SU-DHL-6 (cell line): ENCODE measurements around the gene SUPT3H.

Experiments used
- H2AFZ ChIP-seq: fragments of 200-600 bp; sonication (generic); 2 replicates; pipeline ENCODE4 v1.6.1; 2014; ENCODE audit warnings: low read depth, mild to moderate bottlenecking, moderate library complexity, mixed read lengths, antibody characterized with exemption, low read length; ENCODE audit not compliant: severe bottlenecking
- H3F3A ChIP-seq: fragments of 200-600 bp; shearing (Covaris generic); 2 replicates; pipeline ENCODE4 v1.6.0; 2016; ENCODE audit warnings: antibody characterized with exemption, mild to moderate bottlenecking; ENCODE audit not compliant: insufficient read depth
- H3K27ac ChIP-seq: fragments of 200-600 bp; sonication (generic); 2 replicates; pipeline ENCODE4 v1.5.1; 2016; ENCODE audit warnings: low read depth, mild to moderate bottlenecking, low read length, moderate library complexity, mixed read lengths
- H3K27me3 ChIP-seq: fragments of 200-600 bp; sonication (generic), shearing (Covaris generic); 2 replicates; pipeline ENCODE4 v1.6.0; 2014; ENCODE audit warnings: mild to moderate bottlenecking, low read length
- H3K36me3 ChIP-seq: fragments of 200-600 bp; sonication (generic); 2 replicates; pipeline ENCODE4 v1.6.1; 2014; ENCODE audit warnings: mild to moderate bottlenecking, low read length, mixed read lengths
- H3K4me2 ChIP-seq: fragments of 300-600, 200-600 bp; shearing (Covaris generic), sonication (generic); 2 replicates; pipeline ENCODE4 v1.6.0; 2014; ENCODE audit warnings: low read length, low read depth, mild to moderate bottlenecking; ENCODE audit not compliant: poor library complexity, severe bottlenecking
- H3K4me3 ChIP-seq: fragments of 200-600 bp; sonication (generic); 2 replicates; pipeline ENCODE4 v1.5.1; 2014; ENCODE audit warnings: antibody characterized with exemption, low read length, mild to moderate bottlenecking, mixed read lengths; ENCODE audit not compliant: insufficient read depth, poor library complexity, severe bottlenecking
- H3K79me2 ChIP-seq: fragments of 200-600 bp; sonication (generic); 2 replicates; pipeline ENCODE4 v1.6.1; 2014; ENCODE audit warnings: mild to moderate bottlenecking, low read length, moderate library complexity; ENCODE audit not compliant: insufficient read depth
- H3K9ac ChIP-seq: fragments of 200-600 bp; sonication (generic); 2 replicates; pipeline ENCODE4 v1.7.0; 2014; ENCODE audit warnings: mild to moderate bottlenecking, low read length
- H3K9me2 ChIP-seq: fragments of 200-600 bp; sonication (generic); replicated peaks from 2 replicates; pipeline ENCODE4 v1.6.1; 2014; ENCODE audit warnings: low read length; ENCODE audit not compliant: insufficient read depth
- H3K9me3 ChIP-seq: fragments of 200-600 bp; sonication (generic); 2 replicates; pipeline ENCODE4 v1.6.1; 2014; ENCODE audit warnings: low read length, mixed read lengths; ENCODE audit not compliant: insufficient read depth
- H4K20me1 ChIP-seq: fragments of 200-600 bp; sonication (generic); 2 replicates; pipeline ENCODE4 v1.6.1; 2014; ENCODE audit warnings: low read depth, mild to moderate bottlenecking, antibody characterized with exemption, low read length, moderate library complexity, mixed read lengths
- EZH2phosphoT487 ChIP-seq: fragments of 200-600 bp; sonication (generic), shearing (Covaris generic); conservative IDR thresholded peaks from 2 replicates; pipeline ENCODE4 v1.6.1; 2018; ENCODE audit warnings: mild to moderate bottlenecking, antibody characterized with exemption, low read length, moderate library complexity, mixed read lengths
- TF ChIP-seq, protein P1 (sequence below): fragments of 200-600 bp; sonication (generic); IDR thresholded peaks from one replicate; pipeline ENCODE4 v1.5.1; 2017; ENCODE audit warnings: antibody characterized with exemption, mild to moderate bottlenecking, low read length, moderate library complexity; ENCODE audit not compliant: insufficient read depth, poor library complexity, severe bottlenecking

The SUPT3H gene

DNA sequence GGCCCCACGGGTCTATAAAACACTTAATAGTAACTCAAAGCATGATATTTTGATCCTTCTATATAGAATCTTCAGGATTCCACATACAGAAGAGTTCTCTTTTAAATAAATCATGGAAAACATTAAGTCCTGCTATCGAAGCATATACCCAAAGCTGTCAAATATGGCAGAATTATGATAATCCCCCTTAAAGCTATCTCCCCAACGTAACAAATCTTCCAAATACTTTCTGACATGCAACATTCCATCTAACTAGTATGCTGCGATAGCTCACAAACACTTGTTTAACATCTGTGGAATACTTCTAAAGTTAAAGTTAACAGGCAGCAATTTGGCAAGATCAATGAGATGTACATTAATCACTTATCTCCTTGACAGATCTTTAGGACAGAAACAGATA lies 420.6 kb downstream of the SUPT3H start:
- no peak overlapping the region for H3K27ac ChIP-seq
- TF ChIP-seq EZH2phosphoT487, result no peak
- TF ChIP-seq, protein P1, sequence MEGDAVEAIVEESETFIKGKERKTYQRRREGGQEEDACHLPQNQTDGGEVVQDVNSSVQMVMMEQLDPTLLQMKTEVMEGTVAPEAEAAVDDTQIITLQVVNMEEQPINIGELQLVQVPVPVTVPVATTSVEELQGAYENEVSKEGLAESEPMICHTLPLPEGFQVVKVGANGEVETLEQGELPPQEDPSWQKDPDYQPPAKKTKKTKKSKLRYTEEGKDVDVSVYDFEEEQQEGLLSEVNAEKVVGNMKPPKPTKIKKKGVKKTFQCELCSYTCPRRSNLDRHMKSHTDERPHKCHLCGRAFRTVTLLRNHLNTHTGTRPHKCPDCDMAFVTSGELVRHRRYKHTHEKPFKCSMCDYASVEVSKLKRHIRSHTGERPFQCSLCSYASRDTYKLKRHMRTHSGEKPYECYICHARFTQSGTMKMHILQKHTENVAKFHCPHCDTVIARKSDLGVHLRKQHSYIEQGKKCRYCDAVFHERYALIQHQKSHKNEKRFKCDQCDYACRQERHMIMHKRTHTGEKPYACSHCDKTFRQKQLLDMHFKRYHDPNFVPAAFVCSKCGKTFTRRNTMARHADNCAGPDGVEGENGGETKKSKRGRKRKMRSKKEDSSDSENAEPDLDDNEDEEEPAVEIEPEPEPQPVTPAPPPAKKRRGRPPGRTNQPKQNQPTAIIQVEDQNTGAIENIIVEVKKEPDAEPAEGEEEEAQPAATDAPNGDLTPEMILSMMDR, result no peak
- H2AFZ ChIP-seq, result no peak overlapping the region
- H3F3A ChIP-seq, result no peaks in the 10 kb centered on the region
- no peak overlapping the region for H3K4me2 ChIP-seq
- no peaks in the 10 kb centered on the region for H3K79me2 ChIP-seq
- no peaks in the 10 kb centered on the region for H3K27me3 ChIP-seq
- H3K4me3 ChIP-seq, result no peak overlapping the region
- no peak overlapping the region for H3K9ac ChIP-seq
- no peaks in the 10 kb centered on the region for H3K9me3 ChIP-seq
- H3K9me2 ChIP-seq, result no peaks in the 10 kb centered on the region
- H3K36me3 ChIP-seq, result no peaks in the 10 kb centered on the region
- H4K20me1 ChIP-seq, result no peaks in the 10 kb centered on the region

DNA sequence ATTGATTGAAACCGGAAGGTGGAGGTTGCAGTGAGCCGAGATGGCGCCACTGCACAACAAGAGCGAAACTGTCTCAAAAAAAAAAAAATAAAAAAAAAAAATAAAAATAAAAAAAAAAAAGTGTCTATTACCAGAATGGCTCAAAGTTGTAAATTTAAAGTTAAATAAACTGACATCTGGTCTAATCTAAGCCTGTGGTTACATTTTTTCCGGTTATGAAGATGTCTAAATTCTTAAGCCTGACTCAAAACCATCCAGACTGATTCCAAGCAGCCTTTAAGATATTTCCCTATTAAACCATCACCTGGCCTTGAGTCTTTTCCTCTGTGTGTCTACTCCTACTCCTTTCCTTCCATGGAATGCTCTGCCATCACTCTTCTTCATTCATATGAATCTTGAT lies 421.3 kb downstream of the SUPT3H start:
- no peak overlapping the region for H3K9ac ChIP-seq
- H3K27me3 ChIP-seq, result no peaks in the 10 kb centered on the region
- H3K4me3 ChIP-seq, result no peak overlapping the region
- H3K4me2 ChIP-seq, result no peak overlapping the region
- H4K20me1 ChIP-seq, result no peaks in the 10 kb centered on the region
- TF ChIP-seq, protein P1, result no peak
- TF ChIP-seq EZH2phosphoT487, result no peak
- no peak overlapping the region for H3K27ac ChIP-seq
- no peak overlapping the region for H2AFZ ChIP-seq
- H3K36me3 ChIP-seq, result no peaks in the 10 kb centered on the region
- H3K79me2 ChIP-seq, result no peaks in the 10 kb centered on the region
- H3K9me2 ChIP-seq, result no peaks in the 10 kb centered on the region
- H3F3A ChIP-seq, result no peaks in the 10 kb centered on the region
- H3K9me3 ChIP-seq, result no peaks in the 10 kb centered on the region

DNA sequence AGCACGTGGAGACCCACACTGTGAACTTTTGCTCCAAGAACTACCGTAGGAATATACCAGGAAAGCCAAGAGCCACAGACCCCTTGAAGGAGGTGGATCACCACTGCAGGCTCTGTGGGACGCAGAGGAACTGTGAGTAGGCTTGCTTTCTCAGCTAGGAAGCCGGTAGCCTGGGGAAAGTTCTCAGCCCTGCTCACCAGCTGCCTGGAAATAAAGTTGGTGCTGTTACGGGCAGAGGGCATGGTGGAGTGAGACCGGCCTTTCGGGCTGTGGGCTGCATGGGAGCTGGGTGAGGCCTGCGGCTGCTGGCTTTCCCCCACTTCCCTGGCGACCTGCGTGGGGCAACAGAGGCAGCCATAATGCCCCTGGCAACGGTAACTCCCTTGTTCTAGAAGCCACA lies 422.6 kb downstream of the SUPT3H start:
- H3K9ac ChIP-seq, result no peak overlapping the region
- TF ChIP-seq, protein P1, result no peak
- no peak for TF ChIP-seq EZH2phosphoT487
- no peak overlapping the region for H3K27ac ChIP-seq
- no peaks in the 10 kb centered on the region for H4K20me1 ChIP-seq
- H3K4me3 ChIP-seq, result no peak overlapping the region
- H2AFZ ChIP-seq, result no peak overlapping the region
- no peaks in the 10 kb centered on the region for H3K9me2 ChIP-seq
- no peaks in the 10 kb centered on the region for H3F3A ChIP-seq
- H3K9me3 ChIP-seq, result peaks cover 3% of the 10 kb centered on the region; the same call in 1 of the 2 replicates
- H3K79me2 ChIP-seq, result no peaks in the 10 kb centered on the region
- no peaks in the 10 kb centered on the region for H3K27me3 ChIP-seq
- no peak overlapping the region for H3K4me2 ChIP-seq
- no peaks in the 10 kb centered on the region for H3K36me3 ChIP-seq

DNA sequence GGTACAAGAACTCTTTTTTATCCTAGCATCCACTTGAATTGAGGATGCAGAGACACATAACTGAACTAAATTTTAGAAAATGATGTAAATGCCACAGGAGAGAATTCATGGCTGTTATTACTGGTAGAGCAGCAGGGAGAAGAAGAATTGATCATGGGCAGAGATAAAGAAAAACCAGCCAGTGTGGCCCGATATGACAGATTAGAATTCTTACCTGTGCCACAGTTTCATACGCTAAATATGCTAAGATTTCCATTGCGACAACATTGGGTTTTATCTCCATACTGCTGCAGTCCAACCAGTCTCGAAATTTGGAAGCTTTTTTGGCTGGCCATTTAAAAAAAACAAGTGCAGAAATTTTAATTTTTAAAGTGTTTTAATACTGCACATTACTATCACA lies 423.5 kb downstream of the SUPT3H start:
- Histone ChIP-seq H3K9me3 (peaks cover 11% of the 10 kb centered on the region; the same call in 1 of the 2 replicates), H3K9ac (no peak overlapping the region), H4K20me1 (no peaks in the 10 kb centered on the region), H3K27me3 (no peaks in the 10 kb centered on the region), H3K9me2 (no peaks in the 10 kb centered on the region), H3K27ac (no peak overlapping the region), H3K79me2 (no peaks in the 10 kb centered on the region), H3K4me3 (no peak overlapping the region), H3F3A (no peaks in the 10 kb centered on the region), H3K4me2 (no peak overlapping the region), H3K36me3 (no peaks in the 10 kb centered on the region), H2AFZ (no peak overlapping the region)
- TF ChIP-seq EZH2phosphoT487, result no peak
